NCI-H187 treated with DMSO at 0.1 percent for 48 hours (cell line): ENCODE data around the gene OR1S2.
"Not testable (repeated sequence)": the region's sequence is repeated elsewhere in the genome, so short reads cannot be mapped to it uniquely, and the experiment has no call there.

ENCODE experiments used
- DNase-seq: peaks from one replicate; lab custom pipeline; 2025; lab: John Stamatoyannopoulos, UW

The OR1S2 gene, protein sequence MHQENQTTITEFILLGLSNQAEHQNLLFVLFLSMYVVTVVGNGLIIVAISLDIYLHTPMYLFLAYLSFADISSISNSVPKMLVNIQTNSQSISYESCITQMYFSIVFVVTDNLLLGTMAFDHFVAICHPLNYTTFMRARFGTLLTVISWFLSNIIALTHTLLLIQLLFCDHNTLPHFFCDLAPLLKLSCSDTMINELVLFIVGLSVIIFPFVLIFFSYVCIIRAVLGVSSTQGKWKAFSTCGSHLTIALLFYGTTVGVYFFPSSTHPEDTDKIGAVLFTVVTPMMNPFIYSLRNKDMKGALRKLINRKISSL

DNA sequence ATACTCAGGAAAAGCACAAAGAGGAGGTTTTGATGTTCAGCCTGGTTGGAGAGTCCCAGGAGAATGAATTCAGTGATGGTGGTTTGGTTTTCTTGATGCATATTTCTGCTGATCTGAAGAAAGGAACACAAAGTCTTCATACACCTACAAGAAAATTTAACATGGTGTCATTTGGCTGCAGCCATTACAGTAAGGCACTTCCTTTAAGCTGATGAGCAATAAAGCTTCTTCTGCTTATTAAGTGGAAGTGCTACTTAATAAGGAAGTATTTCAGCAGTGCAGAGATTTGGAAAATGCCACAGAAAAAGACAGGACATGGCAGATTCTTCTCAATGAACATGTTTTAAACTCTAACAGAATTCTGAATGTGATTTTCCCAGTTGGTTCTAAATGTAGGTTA lies at the start of gene OR1S2:
OR1S2 (minus strand) TSS at position 101 of the 400 bp plus-strand sequence; CDS start at position 101, 0 bp downstream.
- no peak for DNase-seq

- DNase-seq: no peak
Measured at GRCh38 chr11:58243954-58244353, 40.0 kb upstream of the OR1S2 start.

GRCh38 chr11:58227956-58228615 lies 24.1 kb upstream of the OR1S2 start:
- DNase-seq: no peak

- DNase-seq: no peak
Measured at GRCh38 chr11:58222721-58223120, 18.8 kb upstream of the OR1S2 start.

DNA sequence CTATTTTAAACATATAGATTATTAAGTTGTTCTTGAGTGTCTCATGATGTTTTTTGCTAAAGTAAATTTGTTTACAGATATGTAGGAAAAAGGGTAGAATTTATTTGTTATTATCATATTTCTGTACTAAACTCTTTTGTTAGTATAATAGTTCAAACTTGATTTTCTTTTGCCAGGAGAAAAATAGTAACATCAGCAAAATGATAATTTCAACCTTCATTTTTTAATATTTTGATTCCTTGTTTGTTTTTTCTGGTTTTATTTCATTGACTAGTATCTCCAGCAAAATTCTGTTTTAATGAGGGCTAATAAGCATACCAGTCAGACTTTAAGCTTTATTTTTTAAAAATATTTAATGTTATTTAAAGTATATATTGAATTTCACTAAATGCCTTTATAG lies 12.5 kb upstream of the OR1S2 start:
- no peak for DNase-seq

DNA sequence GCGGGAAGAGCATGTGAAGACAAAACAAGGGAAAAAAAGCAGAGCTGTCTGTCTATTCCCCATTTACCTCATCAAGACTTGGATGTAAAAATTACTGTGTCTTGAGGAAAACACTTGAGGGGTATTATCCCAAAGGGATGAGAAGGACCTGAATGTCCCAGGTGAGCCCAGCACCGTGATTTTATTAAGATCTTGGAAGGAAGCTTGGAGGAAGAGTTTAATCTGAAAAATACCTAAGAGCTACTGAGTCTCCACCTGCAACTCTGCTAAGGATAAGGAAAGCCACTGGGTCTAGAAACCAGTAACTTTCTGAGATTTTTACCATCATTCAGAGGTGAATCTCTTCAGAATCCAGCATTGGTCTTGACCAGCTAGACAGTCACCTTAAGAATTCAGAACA lies 8.5 kb upstream of the OR1S2 start, which contains the start of gene OR1S1:
OR1S1 (plus strand) TSS at position 301 of the 400 bp plus-strand sequence.
- DNase-seq: not testable (repeated sequence)

DNA sequence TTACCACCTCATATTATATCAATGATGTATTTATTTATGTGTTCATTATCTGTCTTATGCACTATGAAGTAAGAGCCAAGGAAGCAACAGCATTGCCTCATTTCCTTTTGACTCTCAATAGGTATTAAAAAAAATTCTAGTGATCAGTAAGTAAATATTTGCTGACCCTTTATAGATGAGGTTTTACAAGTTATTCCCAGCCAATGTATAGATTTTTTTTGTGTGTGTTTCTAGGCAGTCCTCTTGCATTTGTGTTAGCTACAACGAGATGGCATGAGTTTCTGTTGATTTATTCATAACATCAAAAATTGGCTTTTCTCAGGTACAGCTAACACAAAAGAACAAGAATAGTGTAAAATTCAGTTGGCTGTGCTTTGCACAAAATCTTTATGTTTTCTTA lies 4.7 kb downstream of the OR1S2 start:
- DNase-seq: no peak

GRCh38 chr11:58195939-58196338 lies 8.0 kb downstream of the OR1S2 start:
- DNase-seq: no peak

DNA sequence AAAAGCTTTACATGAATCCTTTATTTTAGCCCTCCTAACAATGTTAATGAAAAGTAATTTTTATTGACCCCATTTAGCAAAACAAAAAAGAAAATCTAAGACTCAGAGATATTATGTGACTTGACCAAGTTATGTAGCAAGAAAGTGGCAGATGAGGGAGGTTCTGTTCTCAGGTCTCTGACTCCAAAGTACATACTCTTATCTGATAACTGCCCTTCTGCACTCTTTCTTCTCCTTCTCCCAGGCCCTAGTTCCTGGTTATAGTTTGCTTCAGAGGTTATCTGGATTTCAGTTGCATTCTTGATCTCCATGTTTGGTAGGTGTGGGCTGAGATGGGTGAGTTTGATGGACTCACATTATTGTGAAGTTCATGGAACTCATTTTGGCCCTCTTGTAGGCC lies 10.6 kb downstream of the OR1S2 start:
- no peak for DNase-seq

GRCh38 chr11:58192229-58192628 lies 11.7 kb downstream of the OR1S2 start:
- no peak for DNase-seq

- no peak for DNase-seq
Measured at GRCh38 chr11:58188770-58189169, 15.2 kb downstream of the OR1S2 start, which contains the start of gene OR9Q2. Gene OR9Q2, plus strand, starts transcription at chr11:58189070. Its CDS starts 1,421 bp downstream, at chr11:58190491.

- DNase-seq: no peak
Measured at GRCh38 chr11:58186938-58187337, 17.0 kb downstream of the OR1S2 start.

- no peak for DNase-seq
Measured at GRCh38 chr11:58179648-58180047, 24.3 kb downstream of the OR1S2 start.

DNA sequence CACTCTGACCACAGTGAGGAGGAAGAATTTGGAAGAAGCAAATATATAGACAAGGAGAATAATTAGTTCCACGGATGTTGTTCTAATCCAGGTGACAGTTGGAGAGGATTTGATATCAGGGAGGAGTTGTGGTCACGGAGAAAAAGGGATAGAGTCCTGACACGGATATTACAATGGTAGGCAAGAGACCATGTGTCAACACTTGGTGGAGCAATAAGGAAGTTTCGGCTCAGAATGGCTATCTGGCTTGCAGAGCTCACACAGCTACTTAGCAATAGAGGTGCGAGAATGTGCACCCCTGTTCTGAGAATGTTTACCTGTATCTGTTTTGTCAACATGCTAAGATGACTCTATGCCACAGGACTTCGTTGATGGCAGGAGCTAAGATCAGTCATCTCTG lies 25.5 kb downstream of the OR1S2 start:
- DNase-seq: no peak

DNA sequence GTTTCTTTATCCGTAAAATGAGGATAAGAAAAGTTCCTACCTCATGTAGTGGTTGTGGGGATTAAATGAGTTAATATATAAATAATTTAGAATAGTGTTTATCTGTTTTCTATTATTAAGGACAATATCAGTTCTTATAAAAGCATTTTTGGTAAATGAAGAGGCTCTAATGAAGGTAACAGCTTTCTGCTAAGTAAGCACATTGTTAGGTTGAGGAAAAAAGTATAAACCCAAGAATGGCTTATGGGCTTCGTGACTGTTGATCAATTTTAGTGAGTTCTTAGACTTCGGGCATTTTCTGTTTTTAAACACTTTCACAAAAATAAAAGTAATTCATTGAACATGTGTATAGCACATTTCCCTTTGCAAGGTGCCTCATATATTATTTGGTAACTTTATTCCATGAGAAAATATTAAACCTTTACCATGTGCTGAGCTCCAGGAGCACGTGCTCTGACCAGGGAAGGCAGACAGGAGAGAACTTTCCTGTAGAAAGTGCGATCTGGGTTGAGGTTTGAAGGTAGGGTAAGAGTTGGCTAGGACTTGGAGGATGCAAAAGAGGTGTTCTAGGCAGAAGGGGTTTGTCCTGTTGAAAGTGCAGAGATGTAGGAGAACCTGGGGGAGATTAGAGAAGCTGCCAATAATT lies 26.4 kb downstream of the OR1S2 start:
- no peak for DNase-seq

DNA sequence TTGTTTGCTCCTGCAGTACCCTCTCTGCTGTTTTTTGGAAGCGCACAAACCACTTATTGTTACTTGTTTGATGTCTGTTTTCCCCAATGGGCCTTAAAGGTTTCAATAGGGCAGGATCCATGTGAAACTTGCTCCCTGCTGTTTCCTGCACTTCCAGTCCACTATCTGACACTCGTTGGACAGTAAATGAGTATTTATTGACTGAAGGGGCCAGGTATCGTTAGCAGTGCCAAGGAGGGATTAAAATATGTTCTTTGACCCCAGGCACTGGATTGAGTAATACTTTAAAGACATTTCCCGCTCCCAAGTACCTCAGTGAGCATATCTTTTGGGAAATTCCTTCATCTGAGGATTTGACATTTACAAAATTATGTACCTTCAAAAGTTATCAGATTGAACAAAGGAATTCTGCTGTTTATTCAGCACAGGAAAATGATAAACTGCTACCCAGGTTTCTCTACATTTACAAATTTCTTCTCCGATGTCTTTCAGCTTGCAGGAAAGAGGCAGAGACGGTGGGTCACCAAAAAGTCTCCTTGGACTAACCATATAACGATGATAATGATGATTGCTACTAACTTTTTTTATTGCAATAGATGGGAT lies 38.3 kb downstream of the OR1S2 start:
- DNase-seq: no peak

DNA sequence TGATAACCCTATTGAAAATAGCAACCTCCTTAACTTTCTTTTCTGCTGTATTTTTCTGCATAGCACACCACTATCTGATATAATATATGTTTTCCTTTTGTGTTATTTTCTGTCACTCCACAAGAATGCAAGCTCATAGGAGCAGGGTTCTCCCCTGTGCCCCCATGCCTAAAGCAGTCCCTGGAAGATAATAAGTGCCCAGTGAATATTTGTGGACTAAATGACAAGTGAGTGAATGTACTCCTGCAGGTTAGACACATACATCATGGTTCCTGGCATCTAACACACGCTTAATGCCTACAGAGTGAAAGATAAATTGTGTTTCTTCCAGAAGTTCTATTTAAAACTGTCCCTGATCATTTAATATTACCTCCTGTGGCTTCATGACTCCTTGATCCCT lies 39.0 kb downstream of the OR1S2 start:
- no peak for DNase-seq

DNA sequence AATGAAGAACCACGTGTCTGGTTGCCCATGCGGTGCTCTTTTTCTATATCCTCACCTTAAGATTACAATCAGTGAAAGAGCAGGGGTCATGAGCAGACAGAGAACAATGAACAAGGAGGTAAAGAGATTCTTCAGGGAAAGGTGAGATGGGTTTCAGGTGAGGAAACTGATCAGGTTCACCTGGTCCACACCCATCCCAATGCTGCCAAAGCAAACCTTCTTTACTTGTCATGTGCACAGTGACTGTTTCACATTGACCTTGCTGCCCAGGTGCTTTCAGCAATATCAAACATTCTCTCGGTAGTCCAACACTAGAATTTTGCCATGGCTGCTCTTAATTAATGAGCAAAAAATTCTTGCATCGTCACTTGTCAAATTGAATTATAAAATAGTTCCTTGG lies 39.6 kb downstream of the OR1S2 start:
- no peak for DNase-seq
